Activated CD4-positive, alpha-beta T cell treated with anti-CD3 and anti-CD28 coated beads, Interleukin-2, amount 50 U/mL, for 4 hours (primary cell): ENCODE measurements around the gene LHX5.

Experiments used
- DNase-seq, 2 experiments: peaks; one replicate each; pipeline ENCODE4 v3.0.0-alpha.2; 2020

The LHX5 gene

DNA sequence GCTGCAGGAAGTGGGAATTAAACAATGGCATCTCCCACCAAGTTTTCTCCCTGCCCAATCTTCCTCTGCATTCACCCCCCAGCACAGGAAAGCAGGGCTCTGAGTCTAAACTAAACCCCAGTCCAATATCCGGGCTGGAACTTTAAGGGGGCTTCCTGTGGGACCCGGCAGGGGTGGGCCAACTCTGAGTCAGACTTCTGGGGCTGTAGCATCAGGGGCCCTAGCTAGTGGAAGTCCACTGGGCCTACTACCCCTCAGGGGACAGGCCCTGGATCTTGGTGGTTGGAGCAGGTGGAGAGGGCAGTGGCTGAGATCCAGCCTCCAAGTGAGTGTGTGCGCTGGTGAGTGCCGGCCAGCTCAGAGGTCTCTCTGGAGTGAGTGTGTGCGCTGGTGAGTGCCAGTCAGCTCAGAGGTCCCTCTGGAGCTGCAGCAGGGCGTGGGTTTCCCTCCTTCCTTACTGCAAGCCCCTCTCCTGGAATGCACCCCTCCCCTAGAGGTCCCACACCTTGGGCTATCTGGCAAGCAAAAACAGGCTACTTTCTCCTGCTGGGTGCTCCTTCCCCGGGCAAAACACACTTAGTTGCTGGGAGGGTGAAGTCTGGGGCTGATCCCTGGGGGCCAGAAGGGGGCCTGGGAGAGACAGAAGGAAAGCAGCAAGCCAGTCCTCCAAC is 5.6 kb upstream of the LHX5 start:
- no peak for DNase-seq

DNA sequence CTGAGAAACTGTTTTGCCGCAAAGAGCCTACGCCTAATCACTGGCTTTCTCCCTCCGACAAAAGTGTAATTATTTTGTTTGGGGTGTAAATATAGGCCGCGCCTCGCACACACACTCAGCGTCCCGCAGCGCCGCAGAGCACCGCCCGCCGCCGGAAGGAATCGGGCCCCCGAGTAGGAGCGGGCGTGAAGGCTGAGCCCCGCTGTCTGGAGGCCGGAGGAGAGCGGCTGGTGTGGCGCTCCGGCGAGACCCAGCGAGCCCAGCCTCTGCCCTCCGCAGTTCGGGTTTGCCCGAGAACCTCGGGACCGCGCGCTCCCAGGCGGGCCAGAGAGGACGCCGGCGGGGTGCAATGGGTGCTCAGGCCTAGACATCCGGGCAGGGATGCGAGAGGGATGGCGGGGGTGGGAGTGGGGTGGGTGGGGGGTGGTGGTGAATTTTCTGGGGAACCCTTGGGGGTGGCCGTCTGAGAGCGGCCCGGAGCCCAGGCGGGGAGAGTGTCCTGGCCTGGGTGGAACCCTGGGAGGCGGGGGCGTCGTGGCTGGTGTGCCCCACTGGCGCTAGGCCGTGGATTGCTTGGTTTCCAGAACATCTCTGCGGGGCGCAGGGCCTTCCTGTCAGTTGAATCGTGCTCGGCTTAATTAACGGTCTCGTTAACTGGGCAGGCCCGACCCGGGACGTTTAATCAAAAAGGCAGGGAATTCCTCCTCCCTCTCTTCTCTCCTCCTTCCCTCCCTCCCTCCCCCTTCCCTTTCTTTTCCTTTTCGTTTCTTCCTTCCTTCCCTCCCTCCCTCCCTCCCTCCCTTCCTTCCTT is 4.7 kb upstream of the LHX5 start:
- DNase-seq: no peak

DNA sequence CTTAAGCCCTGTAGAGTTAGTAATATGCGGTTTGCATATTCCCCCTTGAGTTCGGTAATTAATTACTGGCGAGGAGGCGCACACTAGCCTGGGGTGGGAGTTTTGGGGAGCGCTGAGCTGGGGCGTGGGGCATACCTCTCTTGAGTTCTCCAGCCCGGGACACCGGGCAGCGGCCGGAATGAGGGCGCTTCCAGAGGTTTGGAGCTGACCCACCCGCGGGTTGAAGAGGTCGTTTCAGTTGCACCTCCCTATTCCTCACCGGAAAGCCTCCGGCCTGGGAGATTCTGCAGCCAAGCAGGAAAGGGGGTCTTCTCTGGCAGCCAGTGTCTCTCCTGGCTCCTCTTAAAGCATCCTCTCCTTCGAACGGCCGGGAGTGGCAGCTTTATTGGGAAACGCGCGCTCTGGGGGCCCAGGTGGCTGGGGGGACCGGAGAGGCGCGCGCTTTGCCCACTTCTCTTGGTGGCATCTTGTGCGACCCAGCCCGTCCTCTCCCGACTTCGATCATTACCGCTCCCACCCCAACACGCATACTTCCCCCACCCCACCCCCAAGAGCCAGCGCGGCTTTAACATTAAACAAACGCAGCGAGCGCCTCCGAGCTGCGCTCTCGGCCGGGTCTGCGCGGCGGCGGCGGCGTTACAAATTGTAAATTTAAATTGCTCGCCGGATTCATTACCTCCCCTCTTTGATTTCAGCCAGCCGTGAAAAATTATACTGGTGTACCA is 3.9 kb upstream of the LHX5 start:
- DNase-seq: no peak

DNA sequence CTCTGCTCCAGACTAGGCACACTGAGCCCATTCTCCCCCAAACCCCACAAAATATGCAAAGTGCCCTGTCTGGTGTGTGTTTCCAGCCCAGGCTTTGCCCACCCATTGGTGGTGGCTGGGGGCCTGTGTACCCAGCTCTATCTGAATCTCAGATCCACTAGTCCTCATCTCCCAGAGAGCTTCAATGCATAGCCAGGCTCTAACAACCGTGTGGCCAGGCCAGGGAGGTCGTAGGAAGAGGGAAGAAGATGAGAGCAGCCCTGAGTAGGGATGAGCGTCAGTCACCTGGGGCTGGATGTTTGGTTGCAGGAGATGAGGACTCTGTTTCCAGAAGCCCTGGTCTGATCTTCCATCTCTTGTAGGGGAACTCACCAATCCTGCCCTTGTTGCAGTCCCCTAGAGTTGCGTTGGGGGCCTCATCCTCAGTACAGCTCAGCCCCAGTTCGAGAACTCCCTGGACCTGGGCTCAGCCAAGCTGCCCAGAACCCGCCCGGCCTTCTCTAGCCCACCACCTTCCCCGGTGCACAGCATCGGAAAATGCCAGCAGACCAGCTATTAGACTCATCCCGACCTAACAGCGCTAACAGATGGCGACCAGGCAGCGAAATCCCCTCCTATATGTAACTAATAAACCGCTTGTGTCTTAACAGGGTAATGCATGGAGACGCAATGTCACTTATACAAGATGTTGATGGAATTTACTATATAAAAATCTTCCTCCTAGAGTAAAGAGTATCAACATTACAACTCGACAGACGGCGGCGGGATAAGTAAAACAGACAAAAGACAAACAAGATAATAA is 3.2 kb upstream of the LHX5 start:
- no peak for DNase-seq

DNA sequence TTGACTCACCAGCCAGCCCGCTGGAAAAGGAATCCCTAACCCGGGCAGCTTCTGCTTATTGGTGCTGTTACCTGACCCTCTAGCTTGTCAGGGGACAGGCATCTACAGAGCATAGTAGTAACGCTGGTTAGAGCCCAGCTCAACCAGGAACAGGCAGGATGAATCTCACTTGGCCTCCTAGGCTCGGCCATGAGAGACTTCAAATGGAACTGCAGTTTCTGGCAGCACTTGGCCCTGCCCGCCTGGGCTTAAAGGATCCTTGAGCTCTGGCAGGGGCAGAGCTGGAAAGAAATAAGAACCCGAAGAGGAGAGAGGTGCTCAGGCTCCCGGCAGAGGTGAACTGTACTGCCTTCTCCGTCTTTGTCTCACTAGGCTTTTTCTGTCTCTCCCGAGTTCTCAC is 2.3 kb upstream of the LHX5 start:
- no peak for DNase-seq

DNA sequence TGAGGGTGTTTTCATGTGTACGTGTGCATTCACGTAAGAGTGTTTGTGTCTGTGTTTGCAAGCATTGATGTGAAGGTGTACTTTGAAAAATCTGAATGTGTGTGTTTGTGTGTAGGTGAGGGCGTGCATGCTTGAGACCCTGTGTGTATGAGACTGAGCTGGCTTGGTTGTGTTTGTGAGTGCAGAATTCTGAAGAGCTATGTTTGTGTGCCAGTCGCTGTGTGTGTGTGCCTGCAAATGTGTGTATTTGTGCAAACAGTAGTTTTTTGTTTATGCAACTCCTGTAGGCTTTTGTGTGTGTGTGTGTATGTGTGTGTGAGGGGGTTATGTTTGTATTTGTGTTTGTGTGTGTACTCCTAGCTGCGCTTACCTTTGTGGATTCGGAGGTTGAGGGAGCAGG is 1.7 kb upstream of the LHX5 start:
- no peak for DNase-seq

DNA sequence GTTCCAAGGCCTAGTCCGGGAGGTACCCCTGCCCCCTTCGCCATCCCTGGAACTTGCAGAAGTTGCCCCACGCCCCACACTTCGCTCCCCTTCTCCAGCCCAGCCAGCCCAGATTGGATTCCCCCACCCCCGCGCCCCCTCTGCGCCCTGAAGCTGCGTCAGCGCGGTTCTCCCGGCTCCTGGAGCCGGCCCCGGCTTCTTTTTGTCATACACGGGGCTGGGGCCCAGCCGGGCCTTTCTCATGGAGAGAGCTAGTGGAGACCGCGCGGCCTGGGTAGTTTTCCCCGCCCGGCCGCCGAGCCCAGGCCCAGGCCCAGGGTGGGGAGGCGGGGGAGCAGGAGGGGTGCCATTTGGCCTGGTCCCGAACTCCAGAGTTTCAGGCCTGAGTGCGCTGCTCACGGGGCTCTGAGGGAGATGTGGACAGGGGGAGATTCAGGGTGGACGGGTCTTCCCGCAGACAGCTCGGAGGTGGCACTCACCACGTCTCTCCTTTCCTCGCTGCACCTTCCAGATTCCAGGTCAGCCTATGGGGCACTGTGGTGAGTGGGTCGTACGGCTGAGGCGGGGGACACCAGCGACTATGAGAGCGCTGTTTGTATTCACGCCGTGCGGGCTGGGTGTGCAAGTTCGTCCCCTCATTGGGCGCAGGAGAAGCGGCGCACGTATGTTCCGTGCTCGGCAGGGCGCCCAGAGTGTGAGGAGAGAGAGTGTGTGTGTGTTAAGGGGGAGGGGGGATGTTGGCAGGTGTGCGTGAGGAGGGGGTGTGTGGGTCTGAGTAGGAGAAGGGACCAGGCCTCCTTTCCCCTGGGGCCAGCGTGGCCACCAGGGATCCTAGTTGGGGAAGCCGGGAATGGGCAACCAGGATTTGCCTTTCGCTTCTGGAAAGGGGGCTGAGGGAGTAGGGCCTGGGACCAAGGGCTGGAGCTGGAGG is 785 bp upstream of the LHX5 start:
- no peak for DNase-seq

DNA sequence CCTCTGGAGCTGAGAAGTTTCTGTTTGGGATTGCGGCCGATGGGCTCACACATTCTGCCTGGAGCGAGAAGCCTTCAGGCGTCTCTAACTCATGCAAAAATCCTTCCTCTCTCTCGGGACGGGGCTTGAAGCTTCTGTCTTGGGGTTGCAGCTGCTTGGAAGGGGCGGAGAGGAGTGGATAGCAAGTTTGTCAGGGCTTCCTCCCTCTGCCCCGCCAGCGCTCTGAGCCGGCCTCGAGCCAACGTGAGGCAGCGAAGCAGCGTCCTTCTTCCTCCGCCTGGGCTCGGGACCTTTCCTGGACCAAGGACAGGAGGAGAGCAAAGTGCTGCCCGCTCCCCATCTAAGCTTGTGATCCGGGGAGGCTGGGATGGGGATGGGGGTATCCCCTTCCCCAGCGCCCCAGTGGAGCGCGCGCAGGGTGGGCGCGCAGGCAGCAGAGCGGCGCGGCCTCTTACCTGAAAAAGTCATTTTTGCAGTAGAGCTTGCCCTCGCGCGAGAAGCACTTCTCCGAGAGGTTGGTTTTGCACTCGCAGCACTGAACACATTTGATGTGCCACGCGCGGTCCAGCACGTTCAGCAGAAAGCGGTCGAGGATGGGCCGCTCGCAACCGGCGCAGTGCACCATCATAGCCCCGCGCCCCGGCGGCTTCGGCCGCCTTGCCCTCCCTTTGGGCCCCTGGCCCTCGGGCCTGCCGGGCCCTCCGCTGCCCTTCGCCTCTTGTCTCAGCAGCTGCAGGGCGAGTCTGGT is 626 bp downstream of the LHX5 start:
- DNase-seq: no peak

DNA sequence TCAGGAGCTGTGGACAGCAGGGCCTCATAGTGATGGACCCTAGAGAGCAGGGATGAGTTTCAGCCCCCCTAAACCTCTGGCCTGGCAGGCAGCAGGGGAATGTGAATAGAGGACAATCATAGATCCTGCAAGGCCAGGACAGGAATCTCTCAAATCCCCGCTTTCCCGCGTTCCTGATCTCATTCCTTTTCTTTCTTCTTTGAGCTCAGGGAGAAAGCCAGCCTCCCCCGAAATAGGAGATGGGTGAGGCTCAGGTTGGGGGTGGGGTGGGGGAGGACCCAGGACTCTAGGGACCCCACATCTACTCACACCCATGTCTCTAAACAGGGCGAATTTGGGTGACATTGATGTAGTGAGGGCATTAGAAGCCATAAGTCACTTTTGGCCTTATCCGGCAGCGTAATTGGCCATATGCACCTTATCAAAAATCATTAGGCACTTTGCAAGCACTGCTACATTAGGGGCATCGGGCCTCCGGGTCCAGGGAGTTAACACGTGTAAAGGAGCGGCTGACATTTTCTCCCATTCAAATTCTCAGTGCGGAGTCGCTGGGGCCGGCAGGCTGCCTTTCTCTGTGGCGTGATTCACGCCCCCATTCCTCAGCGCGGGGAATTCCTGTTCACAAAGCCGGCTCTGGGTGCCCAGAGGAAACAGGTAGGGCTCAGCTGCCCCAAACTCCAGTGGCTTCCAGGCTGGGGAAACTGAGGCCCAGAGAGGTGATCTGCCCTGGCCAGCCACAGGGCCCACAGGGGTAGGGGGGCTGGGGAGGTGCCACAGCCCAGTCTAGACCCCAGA is 1.5 kb downstream of the LHX5 start:
- DNase-seq: no peak

DNA sequence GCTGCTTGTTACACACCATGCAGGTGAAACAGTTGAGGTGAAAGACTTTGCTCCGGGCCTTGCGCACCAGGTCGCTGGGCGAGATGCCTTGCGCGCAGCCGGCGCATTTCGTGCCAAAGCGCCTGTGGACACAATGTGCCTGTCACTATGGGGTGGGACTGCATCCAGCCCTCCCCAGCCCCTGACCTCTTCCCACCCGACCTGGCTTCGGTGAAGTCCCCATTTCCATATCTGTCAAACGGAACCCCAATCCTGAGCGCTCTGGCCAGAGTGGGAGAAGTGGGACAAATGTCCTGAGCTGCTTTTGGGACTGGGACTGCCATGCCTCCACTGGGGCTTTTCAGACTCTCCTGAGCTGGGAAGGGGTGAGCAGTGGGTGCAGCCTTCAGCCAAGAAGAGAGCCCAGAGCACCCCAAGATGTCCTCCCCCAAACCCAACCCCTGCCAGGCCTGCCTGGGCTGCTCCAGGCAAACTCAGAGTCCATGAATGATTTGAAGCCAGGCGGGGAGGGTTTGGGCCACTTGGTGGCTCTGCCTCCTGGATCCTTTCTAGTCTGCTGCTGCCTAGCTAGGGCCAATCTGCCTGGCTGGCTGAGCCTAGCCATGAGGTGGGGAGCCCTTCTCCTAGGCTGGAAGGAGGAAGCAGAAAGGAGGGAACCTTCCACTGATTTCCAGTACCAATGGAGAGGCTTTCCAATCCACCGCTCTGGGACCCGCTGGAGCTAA is 2.3 kb downstream of the LHX5 start:
- no peak for DNase-seq

DNA sequence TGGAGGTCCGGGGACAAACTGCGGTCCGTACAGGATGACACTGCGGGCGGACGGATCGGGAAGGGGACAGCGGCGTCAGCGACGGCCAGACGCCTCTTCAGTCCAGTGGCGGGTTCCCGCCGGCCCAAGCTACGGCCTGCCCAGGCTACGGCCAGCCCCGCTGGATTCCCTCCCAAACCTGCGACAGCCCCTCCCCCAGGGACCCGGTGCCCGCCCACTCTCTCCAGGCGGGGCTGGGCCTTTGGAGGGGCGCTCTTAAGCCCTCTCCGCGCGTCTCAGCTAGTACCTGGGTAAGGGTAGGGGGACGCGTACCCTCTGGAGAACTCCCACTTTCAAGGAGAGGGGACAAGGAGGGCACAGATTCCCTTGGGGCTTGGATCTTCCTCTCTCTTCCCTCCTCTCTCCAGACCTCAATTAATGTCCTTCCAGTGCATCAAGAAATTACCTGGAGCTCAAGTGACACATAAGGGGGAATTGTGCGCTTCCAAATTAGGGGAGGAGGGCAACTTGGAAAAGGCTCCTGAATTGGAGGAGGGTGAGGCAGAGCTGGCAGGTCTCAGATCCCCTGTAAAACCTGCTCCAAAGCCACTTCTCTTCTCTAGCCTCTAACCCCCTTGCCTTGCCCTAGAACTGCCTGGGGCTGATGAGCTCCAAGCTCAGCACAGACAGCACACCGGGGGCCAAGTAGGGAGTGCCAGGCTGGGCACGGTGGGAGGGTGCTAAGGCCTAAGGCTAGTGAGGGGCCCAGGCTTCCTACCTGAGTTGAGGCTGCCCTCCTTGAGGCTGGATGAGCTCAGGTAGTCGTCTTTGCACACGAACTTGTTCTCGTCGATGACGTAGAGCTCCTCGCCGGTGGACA is 3.1 kb downstream of the LHX5 start:
- no peak for DNase-seq

DNA sequence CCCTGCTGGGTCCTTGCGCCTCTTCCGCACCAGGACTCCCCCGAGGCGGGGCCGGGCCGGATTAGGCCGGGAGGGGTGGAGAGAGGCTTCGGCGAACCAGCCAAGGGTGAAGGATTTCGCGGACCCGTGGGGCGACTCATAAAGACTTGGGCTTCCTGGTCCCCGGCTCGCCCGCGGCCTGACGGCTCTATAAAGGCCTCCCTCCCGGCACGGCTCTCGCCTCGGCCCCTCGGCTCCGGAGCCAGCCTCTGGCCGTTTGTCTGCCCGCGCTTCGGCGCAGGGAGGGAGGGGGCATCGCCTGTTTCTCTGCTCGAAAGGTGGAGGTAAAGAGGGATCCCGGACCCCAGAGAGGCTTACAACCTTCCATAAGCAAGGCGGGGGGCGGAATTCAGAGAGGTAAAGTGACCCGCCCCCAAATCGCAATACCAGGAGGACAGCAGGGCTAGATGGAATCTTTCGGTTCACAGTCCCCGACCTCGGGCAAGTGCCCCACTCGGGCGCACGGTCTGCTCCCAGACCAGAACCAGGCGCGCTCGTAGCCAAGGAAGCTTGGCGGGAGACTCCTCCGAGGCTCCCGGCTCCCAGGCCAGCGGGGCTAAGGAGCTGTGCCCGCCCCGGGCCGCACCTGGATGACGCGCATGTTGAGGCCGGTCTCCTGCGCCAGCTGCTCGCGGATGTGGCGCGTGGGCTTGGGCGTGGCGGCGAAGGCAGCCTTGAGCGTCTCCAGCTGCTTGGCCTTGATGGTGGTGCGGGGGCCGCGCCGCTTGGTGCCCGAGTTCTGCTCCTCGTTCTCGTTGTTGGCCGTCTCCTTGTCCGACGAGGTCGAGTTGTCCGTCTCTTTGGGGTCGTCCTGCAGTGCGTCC is 3.9 kb downstream of the LHX5 start:
- no peak for DNase-seq

DNA sequence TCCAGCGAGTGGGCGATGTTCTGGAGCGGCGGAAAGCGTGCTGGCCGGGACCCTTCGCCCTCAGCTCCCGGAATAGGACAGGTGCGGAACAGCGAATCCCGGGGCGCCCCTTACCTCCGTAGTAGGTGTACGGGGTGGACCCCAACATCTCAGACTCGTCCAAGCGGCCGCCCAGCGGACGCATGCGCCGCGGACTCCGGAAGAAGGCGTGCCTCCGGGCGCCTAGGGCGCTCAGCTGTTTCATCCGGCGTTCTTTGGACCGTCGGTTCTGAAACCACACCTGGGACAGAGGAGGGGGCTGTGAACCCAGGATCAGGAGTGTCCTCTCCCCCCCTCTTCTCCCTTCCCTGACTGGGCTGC is 4.5 kb downstream of the LHX5 start:
- no peak for DNase-seq

DNA sequence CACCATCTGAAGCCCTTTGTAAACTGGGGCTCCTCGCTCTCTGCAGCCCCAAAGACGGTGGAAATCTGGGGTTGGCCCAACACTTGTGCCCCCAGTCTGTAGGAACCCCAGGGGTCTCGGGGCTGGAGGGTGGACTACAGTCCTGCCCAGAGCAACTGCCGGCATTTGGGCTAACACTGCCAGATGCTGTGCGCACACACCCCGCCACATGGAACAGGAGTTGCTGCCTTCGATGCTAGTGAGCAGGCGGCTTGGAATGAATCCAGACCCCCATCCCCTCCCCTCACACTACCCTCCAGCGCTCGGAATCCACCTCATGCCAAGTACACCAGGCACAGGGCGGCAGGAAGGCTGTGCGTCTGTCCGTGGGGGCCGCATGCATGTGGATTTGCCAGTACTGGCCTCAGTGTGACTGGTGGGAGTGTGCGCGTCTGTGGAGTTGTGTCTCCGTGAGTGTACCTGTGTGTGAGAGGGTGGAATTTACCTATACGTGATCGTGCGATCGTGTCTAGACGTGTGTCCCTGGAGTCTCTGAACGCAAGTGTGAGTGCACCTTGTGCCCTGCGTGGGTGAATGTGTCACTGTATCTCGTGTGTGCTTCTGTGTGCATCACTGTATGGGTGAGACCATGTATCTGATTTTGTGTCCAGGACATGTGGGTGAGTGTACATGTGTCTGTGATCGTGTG is 5.1 kb downstream of the LHX5 start:
- DNase-seq: no peak

DNA sequence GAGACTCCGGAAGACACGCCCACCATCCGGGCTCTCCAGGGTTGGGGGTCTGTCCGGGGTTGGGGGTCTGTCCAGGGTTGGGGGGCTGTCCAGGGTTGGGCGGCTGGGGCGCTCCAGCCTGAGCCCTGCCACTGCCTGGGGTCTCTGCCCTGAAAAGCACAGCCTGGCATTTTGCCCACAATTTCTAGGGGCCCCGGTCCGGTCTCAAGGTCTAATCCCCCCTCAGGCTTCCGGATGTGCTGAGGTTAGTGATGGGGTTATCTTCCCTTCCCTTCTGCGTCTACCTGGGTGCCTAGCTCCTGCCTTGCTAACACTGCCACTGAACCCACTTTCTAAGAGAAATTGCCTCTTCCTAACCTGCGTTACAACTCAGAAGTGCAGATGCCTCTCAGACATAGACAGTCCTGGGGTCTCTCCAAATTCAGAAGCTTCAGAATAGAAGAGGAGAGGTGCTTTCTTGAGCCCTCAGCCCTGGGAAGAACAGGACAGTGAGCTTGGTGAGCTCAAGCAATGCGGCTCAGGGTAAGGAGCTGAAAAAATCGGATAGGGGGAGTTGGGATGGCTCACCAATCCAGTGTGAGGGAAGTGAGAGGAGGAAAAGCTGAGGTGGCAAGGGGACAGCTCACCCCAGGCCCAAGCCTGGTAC is 5.7 kb downstream of the LHX5 start:
- DNase-seq: no peak
